B cell (primary cell): ENCODE data around the gene C19orf12. TPM values are rescaled to one million over a fixed set of nuclear protein-coding genes. Genes with fewer than 3 reads are reported as not detected.

ENCODE experiments used
- ATAC-seq: fragments of 200-7000 bp; cut with Tn5 transposase; one replicate; pipeline ENCODE4 v1.10.0; 2021; ENCODE audit warnings: low read depth, mild to moderate bottlenecking, moderate number of reproducible peaks, moderate library complexity
- CTCF ChIA-PET: fragments of 350-600 bp; sonication (Branson Sonifier 250); formaldehyde crosslinking; loops from one replicate; lab custom pipeline; 2021; ENCODE audit warnings: antibody characterized with exemption, inconsistent platforms; lab: Charles Lee
- POLR2A ChIA-PET: fragments of 350-600 bp; sonication (Branson Sonifier 250); formaldehyde crosslinking; loops from one replicate; lab custom pipeline; 2021; ENCODE audit warnings: antibody characterized with exemption; lab: Charles Lee
- DNase-seq: peaks from one replicate; pipeline ENCODE4 v3.0.0; 2013
- H2AFZ ChIP-seq: 2 replicates; pipeline ENCODE4 v1.6.1; 2012; ENCODE audit warnings: mild to moderate bottlenecking, low read depth, low read length; ENCODE audit not compliant: insufficient read depth, poor library complexity, severe bottlenecking
- H3K27ac ChIP-seq, 2 donors: 1 replicate in 1 of 2; 2 replicates in 1 of 2; pipeline ENCODE4 v1.5.1; 2012 to 2013; ENCODE audit warnings: low read length in 2 of 2, mild to moderate bottlenecking in 2 of 2, moderate library complexity in 1 of 2
- H3K27me3 ChIP-seq, 4 experiments: fragments of 200-600 bp in 1 of 4; sonication (generic) in 1 of 4; replicated peaks in 1 of 4; 1 replicate in 2 of 4; 2 replicates in 2 of 4; pipeline versions ENCODE4 v1.6.1 to v1.7.0; 2013 to 2016; ENCODE audit warnings: low read length in 3 of 4, mild to moderate bottlenecking in 2 of 4, mixed read lengths in 1 of 4, moderate library complexity in 1 of 4; ENCODE audit not compliant: insufficient read depth in 4 of 4, control insufficient read depth in 3 of 4; ENCODE audit errors: control extremely low read depth in 1 of 4
- H3K36me3 ChIP-seq, 2 experiments: replicated peaks in 1 of 2; 1 replicate in 1 of 2; 2 replicates in 1 of 2; pipeline versions ENCODE4 v1.6.1 to v1.7.1; 2013; ENCODE audit warnings: low read length in 1 of 2; ENCODE audit not compliant: insufficient read depth in 2 of 2, control insufficient read depth in 1 of 2; ENCODE audit errors: control extremely low read depth in 1 of 2, extremely low read depth in 1 of 2
- H3K4me1 ChIP-seq, 2 donors: fragments of 200-600 bp in 1 of 2; sonication (generic) in 1 of 2; 1 replicate in 1 of 2; 2 replicates in 1 of 2; pipeline versions ENCODE4 v1.5.1 to v1.6.1; 2013 to 2017; ENCODE audit warnings: low read length in 2 of 2; ENCODE audit not compliant: control insufficient read depth in 2 of 2, insufficient read depth in 2 of 2
- H3K4me2 ChIP-seq: replicated peaks from 2 replicates; pipeline ENCODE3; 2012; ENCODE audit warnings: mild to moderate bottlenecking, low read depth, low read length; ENCODE audit not compliant: poor library complexity, severe bottlenecking
- H3K4me3 ChIP-seq, 5 experiments: fragments of 200-600 bp in 1 of 5; sonication (generic) in 1 of 5; 1 replicate in 3 of 5; 2 replicates in 2 of 5; pipeline versions ENCODE4 v1.5.1 to v1.7.0; 2011 to 2016; ENCODE audit warnings: low read length in 4 of 5, mild to moderate bottlenecking in 4 of 5, low read depth in 2 of 5, control low read depth in 1 of 5, moderate library complexity in 1 of 5; ENCODE audit not compliant: insufficient read depth in 1 of 5; ENCODE audit errors: control extremely low read depth in 1 of 5, extremely low read depth in 1 of 5
- H3K79me2 ChIP-seq: fragments of 200-600 bp; sonication (generic); one replicate; pipeline ENCODE4 v1.6.0; 2016; ENCODE audit warnings: low read length; ENCODE audit not compliant: control insufficient read depth, insufficient read depth
- H3K9ac ChIP-seq: fragments of 200-600 bp; sonication (generic); 2 replicates; pipeline ENCODE4 v1.6.1; 2017; ENCODE audit warnings: mild to moderate bottlenecking, low read length, moderate library complexity
- H3K9me3 ChIP-seq, 3 donors: one replicate each; pipeline versions ENCODE4 v1.6.1 to v1.7.1; 2013; ENCODE audit warnings: low read length in 2 of 3; ENCODE audit not compliant: control insufficient read depth in 2 of 3, insufficient read depth in 1 of 3; ENCODE audit errors: control extremely low read depth in 1 of 3
- H4K20me1 ChIP-seq: 2 replicates; pipeline ENCODE4 v1.6.0; 2012; ENCODE audit warnings: mild to moderate bottlenecking, low read length; ENCODE audit not compliant: insufficient read depth, control insufficient read depth, poor library complexity, severe bottlenecking
- H3K27ac Mint-ChIP-seq: one replicate; pipeline ENCODE4 v1.8.0; 2021; ENCODE audit warnings: mixed read lengths
- H3K27me3 Mint-ChIP-seq: one replicate; pipeline ENCODE4 v1.8.0; 2021; ENCODE audit warnings: mixed read lengths
- H3K4me1 Mint-ChIP-seq: one replicate; pipeline ENCODE4 v1.8.0; 2021; ENCODE audit warnings: mixed read lengths
- H3K4me3 Mint-ChIP-seq: one replicate; pipeline ENCODE4 v1.8.0; 2021; ENCODE audit warnings: mixed read lengths
- H3K9me3 Mint-ChIP-seq: one replicate; pipeline ENCODE4 v1.8.0; 2022; ENCODE audit warnings: mixed read lengths; ENCODE audit not compliant: insufficient read depth
- CTCF ChIP-seq: fragments of 200-600 bp; IDR thresholded peaks from one replicate; pipeline ENCODE4 v1.8.0; 2022; ENCODE audit warnings: antibody characterized with exemption, mild to moderate bottlenecking
- EZH2 ChIP-seq: IDR thresholded peaks from 2 replicates; pipeline ENCODE4 v1.6.1; 2012; ENCODE audit warnings: borderline replicate concordance, low read depth, mild to moderate bottlenecking, moderate library complexity, low read length; ENCODE audit not compliant: insufficient read depth, poor library complexity, severe bottlenecking
- WGBS: methylation state at CpG from one replicate; pipeline ENCODE4 v1.1.5; 2013; ENCODE audit warnings: missing lambda C conversion rate; ENCODE audit not compliant: insufficient coverage; 5-methylcytosine and 5-hydroxymethylcytosine counted together
- intact Hi-C: fragments of 100-400 bp; cut with micrococcal nuclease; formaldehyde crosslinking; loops from one replicate; pipeline ENCODE4 v1.10.0; 2022
- polyA minus RNA-seq: library from RNA; depleted of rRNA, polyadenylated mRNA; stranded (reverse); fragments of >200 nt; gene quantifications from 2 replicates; pipeline ENCODE4 v1.2.3, GENCODE V29; 2012
- polyA plus RNA-seq: library from polyadenylated mRNA; depleted of rRNA; stranded (reverse); fragments of >200 nt; gene quantifications from 2 replicates; pipeline ENCODE4 v1.2.3, GENCODE V29; 2012
- total RNA-seq, 2 donors: library from RNA; stranded (reverse); fragments of 120-200 nt in 1 of 2; gene quantifications; 1 replicate in 1 of 2; 2 replicates in 1 of 2; pipeline versions ENCODE4 v1.2.3 to v1.2.4, GENCODE V29; 2013 to 2022

C19orf12 gene
- total RNA-seq, result 25.7 and 29.4 TPM in 2 replicates
- total RNA-seq (2013), result 16.7 TPM
- polyA plus RNA-seq, result 11.4 and 12.6 TPM in 2 replicates
- polyA minus RNA-seq, result 17.6 and 20.4 TPM in 2 replicates

GRCh38 chr19:29714953-29715700 lies at the start of gene C19orf12:
C19orf12 (minus strand) TSS chr19:29715261; CDS start chr19:29708413, 6,848 bp downstream.
- peak within 1 kb of the TSS; percentile 96 for H2AFZ ChIP-seq
- ChIA-PET CTCF (interaction anchor here (0.7 to 11.1 kb wide), 8 partner anchors 9 to 107 kb away, joined by 3 to 273 read pairs (median 32); partner anchors contain the start of genes PLEKHF1 and POP4), POLR2A (interaction anchor here (0.5 to 3.0 kb wide), 6 partner anchors 42 to 164 kb away, joined by 3 to 29 read pairs (median 8); partner anchors contain the start of genes PLEKHF1 and POP4)
- H3K36me3 ChIP-seq, result peaks cover 0 to 3% of the 10 kb centered on the region in 2 experiments
- peak within 1 kb of the TSS; percentile 95 for H3K9ac ChIP-seq
- H3K27me3 ChIP-seq, result no peaks in the 10 kb centered on the region
- peaks cover 5% of the 10 kb centered on the region for H4K20me1 ChIP-seq
- Mint-ChIP-seq H3K4me3 (peak within 1 kb of the TSS; percentile 93), H3K27ac (peak within 1 kb of the TSS; percentile 96), H3K9me3 (no peaks in the 10 kb centered on the region), H3K4me1 (peaks cover 49% of the 10 kb centered on the region), H3K27me3 (no peaks in the 10 kb centered on the region)
- ATAC-seq (peak; percentile 74), DNase-seq (peak; percentile 73)
- H3K4me3 ChIP-seq, result peak within 1 kb of the TSS; percentile 50 to 95 (median 79)
- peaks cover 59% of the 10 kb centered on the region for H3K79me2 ChIP-seq
- H3K9me3 ChIP-seq, result no peaks in the 10 kb centered on the region
- WGBS, result under 1% methylated on average over 70 of the region's 72 CpGs
- intact Hi-C loops, result loop anchor here (2.0 to 5.0 kb wide), 2 partner anchors 42 to 1923 kb away; no protein-coding TSS in a partner anchor
- H3K4me2 ChIP-seq, result peak within 1 kb of the TSS; percentile 95
- TF ChIP-seq CTCF (no peak), EZH2 (no peak)
- peak within 1 kb of the TSS; percentile 86 to 95 for H3K27ac ChIP-seq
- H3K4me1 ChIP-seq, result peaks cover 30 to 47% of the 10 kb centered on the region in 2 donors

GRCh38 chr19:29764361-29764760 lies 49.3 kb upstream of the C19orf12 start:
- Histone ChIP-seq H4K20me1 (no peaks in the 10 kb centered on the region), H3K27ac (no peak overlapping the region), H3K9me3 (peaks cover 0 to 5% (median 0%) of the 10 kb centered on the region in 3 donors), H3K9ac (no peak overlapping the region), H3K4me3 (no peak overlapping the region), H3K4me2 (no peak overlapping the region), H3K4me1 (peaks cover 8% of the 10 kb centered on the region in 2 donors), H2AFZ (no peak overlapping the region), H3K79me2 (no peaks in the 10 kb centered on the region), H3K27me3 (peaks cover 0 to 6% (median 0%) of the 10 kb centered on the region in 4 experiments), H3K36me3 (no peaks in the 10 kb centered on the region)
- Mint-ChIP-seq H3K27me3 (peaks cover 13% of the 10 kb centered on the region), H3K27ac (no peak overlapping the region), H3K4me3 (no peak overlapping the region), H3K9me3 (no peaks in the 10 kb centered on the region), H3K4me1 (peaks cover 3% of the 10 kb centered on the region)
- TF ChIP-seq EZH2 (no peak), CTCF (no peak)
- intact Hi-C loops, result no loop called here
- WGBS, result 83% methylated on average over 7 of the region's 8 CpGs
- POLR2A ChIA-PET, result no interaction called here
- ATAC-seq (no peak), DNase-seq (no peak)
- CTCF ChIA-PET, result no interaction called here
